Activated CD8-positive, alpha-beta memory T cell treated with anti-CD3 and anti-CD28 coated beads for 48 hours (primary cell): ENCODE results near the gene OPCML.

ENCODE experiments used
- DNase-seq, 3 experiments: peaks; one replicate each; pipeline ENCODE4 v3.0.0-alpha.2; 2020; ENCODE audit warnings: low read depth in 2 of 3, low spot score in 2 of 3

Gene OPCML

DNA sequence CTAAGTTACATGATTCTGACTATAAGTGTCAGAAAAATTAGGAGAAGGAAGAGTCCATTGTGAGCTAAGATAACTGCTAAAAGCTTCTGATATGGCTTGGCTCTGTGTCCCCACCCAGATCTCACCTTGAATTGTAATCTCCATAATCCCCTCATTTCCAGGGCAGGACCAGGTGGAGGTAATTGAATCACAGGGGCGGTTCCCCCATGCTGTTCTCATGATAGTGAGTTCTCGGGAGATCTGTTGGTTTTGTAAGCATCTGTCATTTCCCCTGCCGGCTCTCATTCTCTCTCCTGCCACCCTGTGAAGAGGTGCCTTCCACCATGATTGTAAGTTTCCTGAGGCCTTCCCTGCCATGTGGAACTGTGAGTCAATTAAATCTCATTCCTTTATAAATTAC, 230.2 kb downstream of the OPCML start:
- no peak for DNase-seq

- DNase-seq: no peak
These were observed 231.6 kb downstream of the OPCML start for GRCh38 chr11:133300666-133301065.

GRCh38 chr11:133291780-133292179, 240.5 kb downstream of the OPCML start:
- DNase-seq: no peak

GRCh38 chr11:133285359-133285758, 246.9 kb downstream of the OPCML start:
- no peak for DNase-seq

DNA sequence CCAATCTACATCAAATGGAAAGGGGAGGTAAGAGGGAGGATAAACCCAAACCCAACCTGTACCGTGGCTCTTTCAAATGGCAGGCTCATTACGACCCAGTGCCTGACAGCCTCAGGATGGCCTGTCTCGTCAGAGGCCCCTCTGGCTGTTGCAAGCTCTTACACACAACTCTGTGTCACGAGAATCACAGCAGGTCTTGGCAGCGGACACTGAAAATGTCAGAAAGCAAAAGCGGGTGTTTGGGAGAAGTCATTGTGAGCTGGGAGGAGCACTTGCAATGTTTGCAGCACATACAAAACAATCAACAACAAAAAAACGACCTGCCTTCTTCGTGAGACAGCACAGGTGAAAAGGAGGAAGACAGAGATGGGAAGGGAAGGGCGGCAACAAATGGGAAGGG, 248.1 kb downstream of the OPCML start:
- no peak for DNase-seq

DNA sequence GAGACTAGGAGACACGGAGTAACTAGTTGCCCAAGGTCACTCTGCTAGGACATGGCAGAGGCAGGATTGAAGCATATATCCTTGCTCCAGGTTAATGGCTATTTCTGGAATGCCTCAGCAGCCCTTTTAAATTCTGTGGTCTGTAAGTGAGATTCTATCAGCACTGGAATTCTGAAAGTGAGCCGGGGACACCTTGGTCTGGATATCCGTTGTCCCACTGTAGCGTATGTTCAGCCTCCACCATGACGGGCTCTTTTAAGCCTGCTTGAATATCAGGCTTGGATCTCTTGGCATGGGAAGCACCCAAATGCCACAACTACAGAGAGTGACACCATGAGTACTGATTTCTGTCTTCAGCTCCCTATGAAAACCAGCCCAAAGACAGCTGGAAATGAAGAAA, 254.4 kb downstream of the OPCML start:
- no peak for DNase-seq

DNA sequence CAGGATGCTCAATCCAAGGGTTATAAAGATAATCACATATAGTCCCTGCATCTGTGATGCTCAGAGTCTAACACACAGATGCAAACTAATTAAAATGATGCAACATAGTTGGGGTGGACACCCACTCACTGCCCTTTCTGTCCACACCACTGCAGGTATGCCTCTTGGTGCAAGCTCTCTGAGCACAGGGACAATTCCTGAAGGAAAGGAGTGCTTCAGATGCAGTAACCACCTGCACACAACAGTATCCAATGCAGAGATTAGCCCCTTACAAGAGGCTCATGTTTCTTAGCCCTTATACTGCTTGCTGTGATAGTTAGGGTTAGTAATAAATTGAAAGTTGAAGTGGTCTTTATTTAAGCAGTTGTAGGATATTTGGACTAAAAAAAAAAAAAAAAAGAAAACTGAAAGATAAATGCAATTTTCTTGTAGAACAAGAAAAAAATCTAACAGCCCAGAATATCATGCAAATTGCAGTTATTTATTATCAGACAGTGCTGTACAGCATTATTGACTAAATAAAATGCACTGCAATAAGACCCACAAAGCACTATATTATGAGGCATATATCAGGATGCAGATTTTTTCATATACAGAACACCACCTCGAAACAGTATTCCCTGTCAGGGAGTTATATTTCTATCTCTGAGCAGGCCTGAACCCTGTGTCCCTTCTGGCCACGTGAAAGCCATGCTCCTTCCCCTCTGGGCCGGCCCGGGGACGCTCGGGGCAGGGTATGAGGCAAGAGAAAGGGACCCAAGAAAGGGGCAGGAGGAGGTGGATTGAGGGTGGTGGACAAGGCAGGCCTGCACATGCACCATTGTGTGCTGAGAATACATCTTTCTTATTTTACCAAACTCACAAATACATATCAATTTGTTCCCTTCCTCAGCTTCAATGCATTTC, 260.2 kb downstream of the OPCML start:
- no peak for DNase-seq

DNA sequence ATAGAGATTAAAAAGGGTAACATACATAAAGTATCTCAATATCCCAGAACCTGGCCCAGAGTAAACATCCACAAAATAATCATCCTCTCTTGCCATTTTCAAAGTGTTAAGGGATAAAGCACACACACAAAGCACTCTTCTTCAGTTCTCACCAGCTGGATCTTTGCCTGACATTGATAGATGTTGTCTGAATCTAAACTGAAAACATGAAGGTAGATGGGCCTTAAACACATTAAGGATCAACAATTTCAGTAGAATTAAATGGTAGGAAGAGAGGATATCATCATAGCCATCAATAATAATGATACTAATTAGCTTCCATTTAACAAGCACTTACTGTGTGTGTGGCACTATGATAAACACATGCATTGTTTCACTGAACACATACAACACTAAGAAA, 261.1 kb downstream of the OPCML start:
- DNase-seq: no peak

GRCh38 chr11:133269267-133269666, 263.0 kb downstream of the OPCML start:
- no peak for DNase-seq

- DNase-seq: no peak
These were observed 265.3 kb downstream of the OPCML start for GRCh38 chr11:133266986-133267385.

DNA sequence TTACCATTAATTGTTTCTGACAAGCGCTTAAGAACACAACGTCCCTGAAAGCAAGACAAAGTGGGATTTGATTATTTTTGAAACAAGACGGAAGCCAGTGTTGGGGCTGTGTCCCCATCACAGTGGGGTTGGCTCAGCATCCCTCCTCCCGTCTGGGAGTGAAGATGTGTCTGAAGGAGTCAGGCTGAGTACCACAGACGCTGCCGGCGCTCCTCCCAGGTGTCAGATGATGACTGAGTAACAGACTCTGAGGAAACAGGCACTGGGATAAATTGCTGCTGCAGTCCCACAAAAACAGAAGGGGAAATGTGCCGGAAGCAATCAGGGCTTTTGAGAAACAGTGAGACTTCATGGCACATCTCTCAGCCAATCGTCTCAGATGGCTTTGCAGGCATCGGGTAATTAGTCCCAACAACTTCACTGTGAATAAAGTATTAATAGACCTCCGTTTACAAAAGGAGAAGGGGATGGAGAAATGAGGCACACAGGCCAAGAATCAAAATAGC, 266.7 kb downstream of the OPCML start:
- DNase-seq: no peak

DNA sequence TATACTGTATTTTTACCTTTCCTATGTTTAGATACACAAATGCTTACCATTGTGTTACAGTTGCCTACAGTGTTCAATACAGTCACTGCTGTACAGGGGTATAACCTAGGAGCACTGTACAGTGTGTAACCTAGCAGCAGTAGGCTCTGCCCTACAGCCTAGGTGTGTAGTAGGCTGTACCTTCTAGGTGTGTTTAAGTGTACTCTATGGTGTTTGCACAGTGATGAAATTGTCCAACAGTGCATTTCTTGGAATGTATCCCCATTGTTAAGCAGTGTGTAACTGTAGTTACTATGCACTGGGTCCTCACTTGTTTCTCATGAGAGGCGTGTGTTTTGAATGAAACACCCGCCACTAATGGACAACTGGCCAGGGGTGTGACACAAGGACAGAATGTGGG, 269.0 kb downstream of the OPCML start:
- no peak for DNase-seq

DNA sequence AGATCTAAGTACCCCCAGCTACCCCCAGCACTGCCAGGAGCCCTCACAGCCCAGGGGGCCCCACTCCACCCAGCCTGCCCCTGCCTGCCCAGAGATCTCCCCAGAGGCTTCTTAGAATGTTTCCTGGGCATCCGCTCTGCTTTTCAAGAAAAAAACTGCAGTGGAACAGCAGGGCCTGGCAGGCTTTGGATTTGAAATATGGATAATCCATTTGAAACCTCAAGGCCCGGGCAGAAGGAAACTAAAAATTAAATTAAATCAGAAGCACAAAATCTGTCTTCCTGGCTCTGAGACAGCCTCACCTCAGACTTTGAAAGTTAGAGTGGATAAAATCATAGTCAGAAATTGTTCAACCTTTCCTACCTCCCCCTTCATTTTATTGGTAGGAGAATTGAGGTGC, 273.6 kb downstream of the OPCML start:
- no peak for DNase-seq

DNA sequence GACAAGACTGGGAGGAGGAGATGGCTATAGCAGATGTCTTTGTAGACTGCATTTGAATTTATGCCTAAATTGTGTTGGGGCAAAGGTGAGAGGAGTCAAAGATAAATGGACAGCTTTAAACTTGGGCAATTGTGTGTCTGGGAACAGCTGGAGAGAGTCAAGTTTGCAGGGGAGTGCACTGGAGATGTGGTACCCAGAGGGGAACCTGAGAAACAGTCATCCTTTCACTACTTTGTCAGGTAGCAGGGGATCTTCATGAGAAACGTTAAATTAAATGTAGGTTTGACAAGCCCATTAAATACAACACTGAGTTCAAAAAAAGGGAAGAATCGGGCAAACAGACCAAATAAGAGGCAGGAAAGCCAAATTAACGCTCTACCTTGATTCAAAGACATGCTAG, 277.7 kb downstream of the OPCML start:
- DNase-seq: no peak

- no peak for DNase-seq
These were observed 278.7 kb downstream of the OPCML start for GRCh38 chr11:133253570-133253969.

DNA sequence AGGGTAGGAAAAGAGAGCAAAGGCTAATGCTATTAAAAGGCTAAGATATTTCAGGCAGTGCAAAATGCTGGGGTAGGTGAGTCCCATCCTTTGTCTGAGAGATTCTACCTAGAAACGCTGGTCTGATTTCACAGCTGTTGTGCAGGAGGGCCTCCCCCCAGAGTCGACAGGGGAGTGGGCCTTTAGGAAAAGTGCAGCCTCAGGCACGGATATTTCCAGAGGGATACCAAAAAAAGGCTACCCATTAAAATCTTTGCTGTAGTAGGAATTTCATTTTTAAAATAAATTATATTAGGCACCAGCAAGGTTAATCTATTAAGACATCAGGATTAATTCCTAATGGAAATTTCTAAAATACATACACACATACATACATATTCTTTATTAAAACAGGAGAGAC, 280.5 kb downstream of the OPCML start:
- no peak for DNase-seq

DNA sequence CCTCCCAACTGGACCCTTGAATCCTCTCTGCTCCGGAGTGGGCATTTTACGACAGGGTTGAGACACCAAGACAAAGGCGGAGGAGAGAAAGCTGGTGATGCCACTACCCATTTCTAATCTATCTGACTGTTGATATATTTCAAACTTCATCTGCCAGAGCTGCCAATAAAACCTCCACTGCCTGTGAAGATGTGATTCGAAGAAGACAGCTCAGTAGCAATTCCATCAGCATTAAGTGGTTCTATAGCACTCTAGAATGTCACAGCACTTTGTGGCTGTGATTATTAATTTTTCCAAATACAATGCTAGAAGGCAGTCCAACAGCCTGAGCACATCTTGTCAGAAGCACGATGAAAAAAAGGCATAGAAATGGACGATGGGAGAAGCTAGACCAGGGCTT, 282.8 kb downstream of the OPCML start:
- DNase-seq: no peak

DNA sequence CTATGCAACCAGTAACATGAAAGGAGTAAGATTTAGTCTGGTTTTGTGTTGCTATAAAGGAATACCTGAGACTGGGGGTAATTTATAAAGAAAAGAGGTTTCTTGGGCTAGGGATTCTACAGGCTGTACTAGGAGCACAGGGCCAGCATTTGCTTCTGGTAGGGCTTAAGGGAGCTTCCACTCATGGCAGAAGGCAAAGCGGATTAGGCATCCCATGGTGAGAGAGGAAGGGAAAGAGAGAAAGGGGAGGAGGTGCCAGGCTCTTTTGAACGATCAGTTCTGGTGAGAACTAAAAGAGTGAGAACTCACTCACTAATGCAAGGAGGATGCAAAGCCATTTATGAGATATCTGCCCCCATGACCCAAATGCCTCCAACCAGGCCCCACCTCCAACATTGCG, 283.2 kb downstream of the OPCML start:
- DNase-seq: no peak

DNA sequence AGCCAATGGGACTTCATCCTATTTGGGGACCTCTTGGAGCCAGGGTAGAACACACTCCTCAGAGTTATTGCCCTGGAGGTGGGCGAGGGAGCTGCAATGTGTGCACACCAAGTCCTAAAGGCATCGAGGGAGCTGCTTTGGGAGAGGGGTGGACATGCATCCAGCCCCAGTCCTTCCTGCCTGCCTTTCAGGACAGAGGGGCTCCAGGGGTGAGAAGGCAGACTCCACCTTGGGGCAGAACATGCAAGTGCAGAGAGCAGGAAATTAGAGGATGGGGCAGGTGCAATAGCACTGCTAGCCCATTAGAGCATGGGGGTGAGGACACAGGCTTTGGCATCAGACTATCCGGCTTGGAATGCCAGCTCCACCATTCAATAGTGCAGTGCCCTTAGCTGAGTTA, 288.5 kb downstream of the OPCML start:
- no peak for DNase-seq

- DNase-seq: no peak
These were observed 291.2 kb downstream of the OPCML start for GRCh38 chr11:133240908-133241655.

DNA sequence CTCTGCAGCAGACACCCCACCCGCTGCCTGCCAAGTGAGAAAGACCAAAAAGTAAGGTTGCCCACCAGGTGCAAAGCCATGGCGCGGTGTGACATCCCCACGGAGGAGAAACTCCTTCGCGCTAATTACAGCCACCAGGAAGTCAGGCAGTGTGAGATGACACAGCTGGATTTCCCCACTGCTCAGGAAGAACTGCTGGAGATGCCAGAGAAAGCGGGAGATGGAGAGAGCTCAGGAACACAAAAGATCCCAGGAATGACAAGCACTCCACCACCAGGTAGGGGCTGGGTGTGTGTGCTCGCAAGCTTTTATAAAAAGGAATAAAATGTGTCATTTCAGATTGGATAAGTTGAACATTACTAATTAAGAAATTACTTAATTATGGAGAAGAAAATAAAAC, 292.7 kb downstream of the OPCML start:
- DNase-seq: no peak

DNA sequence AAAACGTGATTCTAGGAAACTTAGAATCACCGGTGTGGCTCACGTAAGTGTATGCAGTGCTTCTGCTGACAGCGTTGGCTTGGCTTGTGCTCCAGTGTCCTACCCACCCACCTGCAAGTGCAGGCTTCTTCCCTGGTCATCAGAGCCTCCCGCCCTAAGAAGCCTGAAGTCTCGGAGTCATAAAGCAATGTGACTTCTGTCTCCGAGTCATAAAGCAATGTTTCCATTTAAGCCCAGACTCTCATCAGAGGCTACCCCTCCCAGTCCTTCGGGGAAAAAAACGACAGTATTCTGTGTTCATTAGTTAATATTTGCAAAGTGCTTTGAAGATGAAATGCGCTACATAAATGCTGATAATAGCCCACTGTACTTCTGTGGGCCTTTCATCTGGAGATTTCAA, 293.8 kb downstream of the OPCML start:
- no peak for DNase-seq
